Iris pigment epithelial cell (primary cell): ENCODE results near the gene ACP4.

ENCODE experiments used
- DNase-seq: peaks from one replicate; pipeline ENCODE4 v3.0.0-alpha.2; 2011; ENCODE audit warnings: low read depth

Gene ACP4

DNA sequence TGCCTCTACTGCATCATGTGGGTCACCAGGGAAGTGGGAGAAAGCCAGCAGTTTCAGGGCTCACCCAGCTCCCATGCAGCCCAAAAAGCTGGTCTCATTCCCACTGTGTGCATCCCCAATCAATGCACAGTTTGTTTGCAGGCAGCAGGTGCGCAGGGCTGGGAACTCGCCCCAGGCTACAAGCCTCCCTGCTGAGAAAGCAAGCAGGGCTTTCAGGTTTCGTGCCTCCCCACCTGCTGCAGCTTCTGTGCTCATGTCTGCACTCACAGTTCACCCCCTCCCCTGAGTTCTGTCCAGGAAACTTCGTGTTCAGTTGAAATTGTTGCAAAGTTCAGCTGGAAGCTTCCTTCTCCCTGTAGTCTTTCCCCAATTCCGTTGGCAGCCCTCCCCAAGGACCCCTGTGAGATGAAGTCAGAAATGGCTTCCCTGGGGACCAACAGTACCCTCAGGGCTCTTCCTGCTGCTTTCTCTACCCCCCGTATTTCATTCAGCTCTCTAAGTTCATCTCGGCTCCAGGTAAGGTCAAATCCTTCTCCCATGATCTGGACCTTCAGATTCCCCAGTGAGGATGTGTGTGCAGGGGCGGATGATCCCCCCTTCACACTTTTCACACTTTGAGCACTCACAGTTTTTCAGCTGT is 54.2 kb downstream of the ACP4 start:
- no peak for DNase-seq
